Measurements from ENCODE around the gene D2HGDH.

- peak; percentile 63; the same call in 1 of the 2 replicates for TF ChIP-seq POLR2AphosphoS5 (IDR thresholded peaks at IDR 0.05; ENCODE audit: low read depth, low read length)
- peak; percentile 67 for TF ChIP-seq POLR2A (IDR thresholded peaks at IDR 0.05; ENCODE audit: low read depth, low read length)
- TF ChIP-seq POU2F2 (IDR thresholded peaks at IDR 0.05; ENCODE audit: low read depth, low read length): no peak
- peak; percentile 48 for TF ChIP-seq TAF1 (IDR thresholded peaks at IDR 0.05; ENCODE audit: low read depth, low read length)
Measured at GRCh38 chr2:241734467-241735208, at the start of gene D2HGDH.
